ENCODE data around the gene USHBP1. TPM values are rescaled to one million over a fixed set of nuclear protein-coding genes. Genes with fewer than 3 reads are reported as not detected.
A peak's percentile ranks its signal among the peaks of the same experiment; 100 is the strongest.

USHBP1 gene
- total and polyA plus RNA-seq, 2 of the 13 experiments (the other 11 are each of a cell fraction or from before 2014, with no cell fraction given), result 0.15 to 1.5 TPM

- WGBS (ENCODE audit: low lambda C conversion rate), result 86% methylated on average over 11 of the region's 13 CpGs
- Histone ChIP-seq H4K20me1 (ENCODE audit: insufficient read depth, low read length) (no peaks in the 10 kb centered on the region), H3K79me2 (ENCODE audit: insufficient read depth, low read length) (peaks cover 13% of the 10 kb centered on the region), H3K4me3 (replicated peaks in 1 of 3; ENCODE audit: insufficient read depth in 1 of 3, low read depth in 2 of 3, low read length in 3 of 3) (peak overlapping the region in 1 of 3 experiments; percentile 79; a peak in 3 of 6 replicates), H2AFZ (ENCODE audit: low read length) (no peak overlapping the region), H3K36me3 (replicated peaks in 1 of 2; ENCODE audit: control insufficient read depth in 1 of 2, insufficient read depth in 2 of 2, low read length in 2 of 2) (peaks cover 7 to 17% of the 10 kb centered on the region in 2 experiments; a peak in 4 of 5 replicates), H3K27ac (ENCODE audit: extremely low read length, insufficient read depth, low read length) (peak overlapping the region; percentile 34), H3K9ac (ENCODE audit: insufficient read depth, low read depth, low read length) (peak overlapping the region; percentile 21; the same call in 1 of the 2 replicates), H3K27me3 (ENCODE audit: control insufficient read depth in 1 of 2, insufficient read depth in 2 of 2, low read length in 2 of 2) (no peaks in the 10 kb centered on the region; a peak in 1 of 5 replicates), H3K9me3 (ENCODE audit: low read length) (no peaks in the 10 kb centered on the region), H3K4me2 (ENCODE audit: low read depth, low read length) (peak overlapping the region; percentile 77), H3K4me1 (ENCODE audit: insufficient read depth, low read length) (peaks cover 23% of the 10 kb centered on the region)
- intact Hi-C loops (cut with micrococcal nuclease; ENCODE audit: unreplicated experiment) (loop anchor here (2.0 to 5.0 kb wide), 2 partner anchors 19 to 39 kb away; partner anchors contain the start of gene BABAM1), in situ Hi-C loops (cut with HindIII; ENCODE audit: extremely low pct_ligation_motif_present, low pct_unique_long_range_greater_than_20kb) (no loop called here)
- POLR2A ChIA-PET, result interaction anchor here (1.3 to 8.5 kb wide), 5 partner anchors 13 to 152 kb away, joined by 3 to 178 read pairs (median 24); partner anchors contain the start of genes BABAM1, MYO9B and USE1
- BruUV-seq (replicated peaks), result TSS peak; percentile 65
- ATAC-seq (no peak), DNase-seq (ENCODE audit: low spot score) (no peak), FAIRE-seq (no peak)
- CTCF ChIA-PET (ENCODE audit: low intra/inter-chr PET ratio, low total read pairs), result no interaction called here
- TF ChIP-seq POLR2A (IDR thresholded peaks at IDR 0.05; ENCODE audit: insufficient read depth in 1 of 2, low read depth in 2 of 2, low read length in 2 of 2), result peak in 1 of 2 experiments; percentile 35; a peak in 1 of 4 replicates
- TF ChIP-seq ZBTB38 (CRISPR knock-in tag; IDR thresholded peaks at IDR 0.05), result peak; percentile 82
- TF ChIP-seq, protein P1, sequence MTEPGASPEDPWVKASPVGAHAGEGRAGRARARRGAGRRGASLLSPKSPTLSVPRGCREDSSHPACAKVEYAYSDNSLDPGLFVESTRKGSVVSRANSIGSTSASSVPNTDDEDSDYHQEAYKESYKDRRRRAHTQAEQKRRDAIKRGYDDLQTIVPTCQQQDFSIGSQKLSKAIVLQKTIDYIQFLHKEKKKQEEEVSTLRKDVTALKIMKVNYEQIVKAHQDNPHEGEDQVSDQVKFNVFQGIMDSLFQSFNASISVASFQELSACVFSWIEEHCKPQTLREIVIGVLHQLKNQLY (CRISPR knock-in tag; IDR thresholded peaks at IDR 0.05), result no peak
- TF ChIP-seq ASH2L (IDR thresholded peaks at IDR 0.05; ENCODE audit: insufficient read length, low read depth, low read length), result no peak
- no peak for TF ChIP-seq MYNN (CRISPR knock-in tag; IDR thresholded peaks at IDR 0.05; ENCODE audit: low read depth)
- TF ChIP-seq TFDP2 (CRISPR knock-in tag; IDR thresholded peaks at IDR 0.05), result no peak
- peak; percentile 52 for TF ChIP-seq AGO2 (optimal IDR thresholded peaks at IDR 0.05; ENCODE audit: low read depth, low read length)
- TF ChIP-seq RFX5 (IDR thresholded peaks at IDR 0.05; ENCODE audit: low read depth, low read length), result no peak
- no peak for TF ChIP-seq ZNF205 (CRISPR knock-in tag; IDR thresholded peaks at IDR 0.05)
- TF ChIP-seq FOXK2 (IDR thresholded peaks at IDR 0.05), result no peak
- TF ChIP-seq ZNF576 (CRISPR knock-in tag; IDR thresholded peaks at IDR 0.05), result no peak
- no peak for TF ChIP-seq SP1 (IDR thresholded peaks at IDR 0.05)
- TF ChIP-seq SP1 (CRISPR knock-in tag; IDR thresholded peaks at IDR 0.05), result no peak
- peak; percentile 42 for TF ChIP-seq RBM22 (optimal IDR thresholded peaks at IDR 0.05; ENCODE audit: low read length)
- TF ChIP-seq ZNF614 (CRISPR knock-in tag; IDR thresholded peaks at IDR 0.05; ENCODE audit: borderline replicate concordance), result no peak
- no peak for TF ChIP-seq ZEB1 (IDR thresholded peaks at IDR 0.05; ENCODE audit: insufficient replicate concordance, low read depth)
- TF ChIP-seq GTF3A (CRISPR knock-in tag; conservative IDR thresholded peaks at IDR 0.05), result no peak
- TF ChIP-seq ZBTB33 (CRISPR knock-in tag; IDR thresholded peaks at IDR 0.05), result peak; percentile 86
- TF ChIP-seq, protein P2, sequence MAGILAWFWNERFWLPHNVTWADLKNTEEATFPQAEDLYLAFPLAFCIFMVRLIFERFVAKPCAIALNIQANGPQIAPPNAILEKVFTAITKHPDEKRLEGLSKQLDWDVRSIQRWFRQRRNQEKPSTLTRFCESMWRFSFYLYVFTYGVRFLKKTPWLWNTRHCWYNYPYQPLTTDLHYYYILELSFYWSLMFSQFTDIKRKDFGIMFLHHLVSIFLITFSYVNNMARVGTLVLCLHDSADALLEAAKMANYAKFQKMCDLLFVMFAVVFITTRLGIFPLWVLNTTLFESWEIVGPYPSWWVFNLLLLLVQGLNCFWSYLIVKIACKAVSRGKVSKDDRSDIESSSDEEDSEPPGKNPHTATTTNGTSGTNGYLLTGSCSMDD (CRISPR knock-in tag; IDR thresholded peaks at IDR 0.05), result no peak
- TF ChIP-seq ZNF781 (CRISPR knock-in tag; IDR thresholded peaks at IDR 0.05; ENCODE audit: borderline replicate concordance, not compliant biosample characterization), result no peak
- no peak for TF ChIP-seq TCF7L2 (IDR thresholded peaks at IDR 0.05; ENCODE audit: low read depth, low read length)
- no peak for TF ChIP-seq ZNF136 (CRISPR knock-in tag; IDR thresholded peaks at IDR 0.05; ENCODE audit: low read depth)
Observed at GRCh38 chr19:17227798-17228367, 36.7 kb downstream of the USHBP1 start.

Data from HepG2 (cell line).